Choroid plexus epithelial cell (primary cell): ENCODE data around the gene TST.

Source experiments
- DNase-seq: peaks from one replicate; pipeline ENCODE4 v3.0.0-alpha.2; 2010; ENCODE audit warnings: low read depth
- H3K4me3 ChIP-seq: 2 replicates; pipeline ENCODE4 v1.5.1; 2011; ENCODE audit warnings: low read depth, mild to moderate bottlenecking, control low read depth, low read length, moderate library complexity
- CTCF ChIP-seq: conservative IDR thresholded peaks from 2 replicates; pipeline ENCODE4 v1.5.1; 2011; ENCODE audit warnings: low read depth, mild to moderate bottlenecking, control low read depth, inconsistent platforms, low read length, moderate library complexity

TST gene

GRCh38 chr22:37053310-37054055, 34.2 kb upstream of the TST start:
- TF ChIP-seq CTCF: no peak
- H3K4me3 ChIP-seq: no peak overlapping the region
- no peak for DNase-seq

- no peak for TF ChIP-seq CTCF
- peak overlapping the region; percentile 76 for H3K4me3 ChIP-seq
- no peak for DNase-seq
Measured at GRCh38 chr22:37052386-37053309, 33.4 kb upstream of the TST start.

- TF ChIP-seq CTCF: no peak
- peak; percentile 66 for DNase-seq
- H3K4me3 ChIP-seq: peak within 1 kb of the TSS; percentile 76
Measured at GRCh38 chr22:37051391-37052385, 32.4 kb upstream of the TST start, which contains the start of gene KCTD17. Gene KCTD17, plus strand, starts transcription at chr22:37051742. Its CDS starts 19 bp downstream, at chr22:37051761.

- no peak for TF ChIP-seq CTCF
- no peak overlapping the region for H3K4me3 ChIP-seq
- no peak for DNase-seq
Measured at GRCh38 chr22:37050913-37051312, 31.7 kb upstream of the TST start.

GRCh38 chr22:37049224-37049623, 30.0 kb upstream of the TST start:
- TF ChIP-seq CTCF: no peak
- DNase-seq: no peak
- H3K4me3 ChIP-seq: no peak overlapping the region

- DNase-seq: peak; percentile 17
- no peak overlapping the region for H3K4me3 ChIP-seq
- TF ChIP-seq CTCF: no peak
Measured at GRCh38 chr22:37048133-37048532, 28.9 kb upstream of the TST start.
